ENCODE data around the gene ARHGEF18.
"Not testable (repeated sequence)": the region's sequence is repeated elsewhere in the genome, so short reads cannot be mapped to it uniquely, and the experiment has no call there.

ARHGEF18 gene

GRCh38 chr19:7342143-7342542 is 6.6 kb upstream of the ARHGEF18 start:
- no peak for DNase-seq (ENCODE audit: low read depth, low spot score)
- H3K4me3 ChIP-seq (ENCODE audit: low read length), result no peak overlapping the region

GRCh38 chr19:7346488-7346971 is 2.2 kb upstream of the ARHGEF18 start:
- DNase-seq (ENCODE audit: low read depth, low spot score), result no peak
- H3K4me3 ChIP-seq (ENCODE audit: low read length), result no peak overlapping the region

DNA sequence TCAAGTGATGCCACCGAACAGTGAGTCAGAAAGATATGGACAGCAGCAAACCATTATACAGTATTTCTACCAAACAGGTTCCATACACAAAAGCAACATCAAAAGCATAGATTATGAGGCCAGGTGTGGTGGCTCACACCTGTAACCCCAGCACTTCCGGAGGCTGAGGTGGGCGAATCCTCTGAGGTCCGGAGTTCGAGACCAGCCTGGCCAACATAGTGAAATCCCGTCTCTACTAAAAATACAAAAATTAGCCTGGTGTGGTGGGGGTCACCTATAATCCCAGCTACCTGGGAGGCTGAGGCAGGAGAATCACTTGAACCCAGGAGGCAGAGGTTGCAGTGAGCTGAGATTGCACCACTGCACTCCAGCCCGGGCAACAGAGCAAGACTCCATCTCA is 1.7 kb upstream of the ARHGEF18 start:
- not testable (repeated sequence) for DNase-seq (ENCODE audit: low read depth, low spot score); H3K4me3 ChIP-seq (ENCODE audit: low read length)

GRCh38 chr19:7349231-7349591 is 474 bp downstream of the ARHGEF18 start:
- DNase-seq (ENCODE audit: low read depth, low spot score), result no peak
- H3K4me3 ChIP-seq (ENCODE audit: low read length), result peak overlapping the region; percentile 75

- H3K4me3 ChIP-seq (ENCODE audit: low read length), result peak overlapping the region; percentile 75
- peak; percentile 83 for DNase-seq (ENCODE audit: low read depth, low spot score)
These were observed 1.4 kb downstream of the ARHGEF18 start for GRCh38 chr19:7349961-7350711.

DNA sequence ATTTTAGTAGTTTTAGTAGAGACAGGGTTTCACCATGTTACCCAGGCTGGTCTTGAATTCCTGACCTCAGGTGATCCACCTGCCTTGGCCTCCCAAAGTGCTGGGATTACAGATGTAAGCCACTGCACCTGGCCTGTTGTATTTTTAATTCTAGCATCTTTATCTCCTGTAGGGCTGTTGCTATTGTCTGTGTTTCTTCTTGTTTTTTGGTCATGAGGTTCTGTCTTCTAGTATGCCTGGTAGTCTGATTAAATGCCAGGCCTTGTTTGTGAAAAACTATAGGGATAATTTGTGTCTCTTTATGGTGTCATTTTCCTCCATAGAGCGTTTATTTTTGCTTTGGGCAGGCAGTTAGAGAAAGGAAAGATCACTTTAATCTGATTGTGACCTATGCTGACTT is 3.1 kb downstream of the ARHGEF18 start:
- DNase-seq (ENCODE audit: low read depth, low spot score), result no peak

DNA sequence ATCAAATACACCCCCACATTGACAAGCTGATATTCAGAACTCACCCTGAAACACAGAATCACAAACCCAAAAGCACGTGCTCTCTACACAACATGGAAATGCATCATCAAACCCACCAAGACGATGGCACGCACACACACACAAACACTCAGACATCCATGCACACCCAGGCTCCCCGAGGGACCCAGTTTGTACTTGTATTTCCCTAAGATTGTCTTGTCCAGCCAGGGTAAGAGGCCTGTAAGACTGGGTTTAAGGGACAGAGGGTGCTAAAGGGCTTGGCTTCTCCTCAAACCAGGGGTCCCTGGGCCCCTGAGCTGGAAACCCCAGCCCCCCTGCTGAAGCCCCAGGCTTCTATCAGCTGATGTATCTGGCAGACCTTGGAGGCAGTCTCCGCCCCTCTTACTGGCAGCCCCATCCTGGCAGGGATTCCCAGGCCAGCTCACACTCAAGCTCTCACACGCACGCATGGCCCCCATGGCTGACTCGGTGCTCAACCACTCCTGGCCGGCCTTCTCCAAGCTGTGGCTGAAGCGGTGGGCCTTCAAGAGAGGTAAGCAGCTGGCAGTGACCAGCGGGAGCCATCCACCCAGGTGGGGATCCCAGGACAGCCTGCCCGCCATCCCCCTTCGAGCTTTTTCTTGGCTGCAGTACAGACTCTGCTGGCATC is 6.5 kb downstream of the ARHGEF18 start:
- H3K4me3 ChIP-seq (ENCODE audit: low read length), result no peak overlapping the region
- no peak for DNase-seq (ENCODE audit: low read depth, low spot score)

More for the DNA sequence above, 3.1 kb downstream of the ARHGEF18 start:
- H3K4me3 ChIP-seq (ENCODE audit: low read length), result no peak overlapping the region

DNA sequence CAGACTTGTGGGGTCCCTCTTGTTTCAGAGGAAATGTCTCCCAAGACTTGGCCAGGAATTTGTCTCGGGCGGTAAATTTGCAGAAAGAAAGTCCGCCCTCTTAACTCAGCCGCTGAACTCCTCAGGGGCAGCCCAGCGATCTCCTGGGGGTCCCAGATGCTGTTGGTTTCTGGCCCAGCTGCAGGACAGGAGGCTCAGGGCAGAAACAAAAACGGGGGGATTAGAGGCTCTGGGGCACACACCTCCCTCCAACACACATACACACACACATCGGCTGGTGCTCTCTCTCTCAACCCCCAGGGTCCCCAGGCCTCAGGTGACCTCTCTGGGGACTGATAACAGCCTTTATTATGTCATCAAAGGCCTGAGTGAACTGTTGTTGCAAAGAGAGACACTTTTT is 7.1 kb downstream of the ARHGEF18 start:
- DNase-seq (ENCODE audit: low read depth, low spot score), result no peak
- H3K4me3 ChIP-seq (ENCODE audit: low read length), result no peak overlapping the region

DNA sequence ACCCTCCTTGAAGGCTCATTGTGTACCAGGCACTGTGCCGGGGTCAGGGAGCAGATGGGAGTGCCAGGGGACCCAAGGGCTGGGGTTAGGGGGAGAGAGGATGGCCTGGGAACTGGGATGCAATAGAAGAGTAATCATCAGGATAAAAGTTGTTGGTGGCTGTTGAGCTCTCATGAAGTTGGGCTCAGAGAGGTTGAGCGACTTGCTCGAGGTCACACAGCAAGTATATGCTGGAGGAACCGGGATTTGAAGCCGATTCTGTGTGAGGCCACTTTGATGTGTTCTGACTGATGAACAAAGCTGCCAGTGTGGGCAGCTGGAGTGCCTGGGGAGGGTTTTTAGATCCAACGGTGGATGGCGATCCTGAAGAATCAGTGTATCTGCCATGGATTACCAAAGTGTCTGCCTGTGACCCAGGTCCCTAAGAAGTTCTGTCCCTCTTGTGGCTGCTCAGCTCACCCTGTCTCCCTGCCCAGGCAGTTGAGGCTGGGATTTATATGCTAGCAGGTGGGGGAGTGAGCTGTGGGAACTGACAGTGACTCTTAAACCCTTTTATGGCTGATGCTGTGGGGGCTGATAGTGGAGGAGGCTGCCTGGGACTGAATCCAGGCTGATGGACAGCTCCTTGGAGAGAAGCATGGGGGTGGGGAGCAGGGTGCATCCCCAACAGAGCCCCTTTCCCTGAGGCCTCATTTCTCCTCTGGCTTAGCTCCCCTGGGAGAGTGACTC is 8.3 kb downstream of the ARHGEF18 start:
- no peak for DNase-seq (ENCODE audit: low read depth, low spot score)
- no peak overlapping the region for H3K4me3 ChIP-seq (ENCODE audit: low read length)

- no peak overlapping the region for H3K4me3 ChIP-seq (ENCODE audit: low read length)
- no peak for DNase-seq (ENCODE audit: low read depth, low spot score)
These were observed 9.4 kb downstream of the ARHGEF18 start for GRCh38 chr19:7358102-7358597.

DNA sequence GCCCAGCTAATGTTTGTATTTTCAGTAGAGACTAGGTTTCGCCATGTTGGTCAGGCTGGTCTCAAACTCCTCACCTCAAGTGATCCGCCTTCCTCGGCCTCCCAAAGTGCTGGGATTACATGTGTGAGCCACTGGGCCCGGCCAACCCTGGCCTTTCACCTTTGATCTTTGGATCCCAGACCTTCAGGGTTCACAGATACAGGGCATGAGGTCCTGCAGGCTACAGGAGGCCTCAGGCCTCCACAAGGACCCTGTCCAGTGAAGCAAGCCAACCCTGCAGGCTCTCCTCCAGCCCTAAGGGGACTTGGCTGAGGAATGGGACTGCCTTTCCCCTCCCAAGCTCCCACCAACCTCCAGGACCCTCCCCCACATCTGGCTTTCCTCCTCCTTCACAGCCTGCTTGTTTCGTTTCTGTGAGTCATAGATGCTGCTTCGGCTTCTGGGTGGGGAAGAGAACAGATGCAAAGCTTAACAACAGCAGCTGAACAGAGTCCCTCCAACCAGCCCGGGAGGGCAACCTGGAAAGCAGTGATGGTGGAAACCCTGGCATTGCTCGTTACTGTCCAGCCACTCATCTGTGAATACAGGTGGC is 11.8 kb downstream of the ARHGEF18 start:
- no peak overlapping the region for H3K4me3 ChIP-seq (ENCODE audit: low read length)
- DNase-seq (ENCODE audit: low read depth, low spot score), result no peak

GRCh38 chr19:7363225-7363624 is 14.5 kb downstream of the ARHGEF18 start:
- no peak for DNase-seq (ENCODE audit: low read depth, low spot score)
- no peak overlapping the region for H3K4me3 ChIP-seq (ENCODE audit: low read length)

- DNase-seq (ENCODE audit: low read depth, low spot score), result peak; percentile 58
- H3K4me3 ChIP-seq (ENCODE audit: low read length), result no peak overlapping the region
These were observed 18.1 kb downstream of the ARHGEF18 start for GRCh38 chr19:7366701-7367420.

GRCh38 chr19:7368456-7368855 is 19.7 kb downstream of the ARHGEF18 start:
- DNase-seq (ENCODE audit: low read depth, low spot score), result no peak
- no peak overlapping the region for H3K4me3 ChIP-seq (ENCODE audit: low read length)

DNA sequence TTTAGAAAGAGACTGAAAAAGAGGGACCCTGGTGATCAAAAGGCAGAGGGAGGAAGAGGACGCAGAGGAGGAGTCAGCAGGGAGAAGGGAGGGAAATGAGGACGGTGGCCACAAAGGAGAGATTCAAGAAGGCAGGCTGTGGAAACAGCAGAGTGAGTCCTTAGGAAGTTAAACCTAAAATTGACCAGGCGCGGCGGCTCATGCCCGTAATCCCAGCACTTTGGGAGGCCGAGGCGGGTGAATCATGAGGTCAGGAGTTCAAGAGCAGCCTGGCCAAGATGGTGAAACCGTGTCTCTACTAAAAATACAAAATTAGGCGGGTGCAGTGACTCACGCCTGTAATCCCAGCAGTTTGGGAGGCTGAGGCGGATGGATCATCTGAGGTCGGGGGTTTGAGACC is 20.1 kb downstream of the ARHGEF18 start:
- not testable (repeated sequence) for H3K4me3 ChIP-seq (ENCODE audit: low read length); DNase-seq (ENCODE audit: low read depth, low spot score)

DNA sequence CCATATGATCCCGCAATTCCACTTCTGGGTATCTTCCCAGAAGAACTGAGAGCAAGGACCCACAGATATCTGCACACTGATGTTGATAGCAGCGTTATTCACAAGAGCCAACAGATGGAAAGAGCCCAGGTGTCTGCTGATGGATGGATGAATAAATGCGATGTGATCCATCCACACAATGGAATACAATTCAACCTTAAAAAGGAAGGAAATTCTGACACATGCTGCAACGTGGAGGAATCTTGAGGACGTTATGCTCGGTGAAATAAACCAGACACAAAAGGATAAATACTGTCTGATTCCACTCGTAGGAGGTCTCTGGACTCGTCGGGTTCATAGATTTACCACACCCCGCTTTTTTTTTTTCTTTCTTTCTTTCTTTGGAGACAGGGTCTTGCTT is 21.8 kb downstream of the ARHGEF18 start:
- no peak for DNase-seq (ENCODE audit: low read depth, low spot score)
- H3K4me3 ChIP-seq (ENCODE audit: low read length), result no peak overlapping the region

DNA sequence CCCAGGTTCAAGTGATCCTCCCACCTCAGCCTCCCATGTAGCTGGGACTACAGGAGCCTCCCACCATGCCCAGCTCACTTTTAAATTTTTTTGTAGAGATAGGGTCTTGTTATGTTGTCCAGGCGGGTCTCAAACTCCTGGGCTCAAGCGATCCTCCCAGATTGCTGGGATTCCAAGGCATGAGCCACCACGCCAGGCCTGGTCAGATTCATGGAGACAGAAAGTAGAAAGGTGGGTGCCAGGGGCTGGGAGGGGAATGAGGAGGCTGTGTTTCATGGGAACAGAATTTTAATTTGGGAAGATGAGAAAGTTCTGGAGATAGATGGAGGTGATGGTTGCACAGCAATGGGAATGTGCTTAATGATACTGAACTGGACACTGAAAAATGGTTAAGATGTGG is 22.3 kb downstream of the ARHGEF18 start:
- DNase-seq (ENCODE audit: low read depth, low spot score), result no peak
- no peak overlapping the region for H3K4me3 ChIP-seq (ENCODE audit: low read length)

- no peak for DNase-seq (ENCODE audit: low read depth, low spot score)
- no peak overlapping the region for H3K4me3 ChIP-seq (ENCODE audit: low read length)
These were observed 24.1 kb downstream of the ARHGEF18 start for GRCh38 chr19:7372810-7373209.

GRCh38 chr19:7373862-7374261 is 25.1 kb downstream of the ARHGEF18 start:
- DNase-seq (ENCODE audit: low read depth, low spot score), result no peak
- H3K4me3 ChIP-seq (ENCODE audit: low read length), result no peak overlapping the region
